ENCODE measurements around the gene TENT5C. TPM values are rescaled to one million over a fixed set of nuclear protein-coding genes. Genes with fewer than 3 reads are reported as not detected.

Gene TENT5C
- total and polyA plus RNA-seq, 10 of the 15 experiments (the other 5 are each of a cell fraction or from before 2014, with no cell fraction given), result 0.19 to 2.4 (median 0.78) TPM

DNA sequence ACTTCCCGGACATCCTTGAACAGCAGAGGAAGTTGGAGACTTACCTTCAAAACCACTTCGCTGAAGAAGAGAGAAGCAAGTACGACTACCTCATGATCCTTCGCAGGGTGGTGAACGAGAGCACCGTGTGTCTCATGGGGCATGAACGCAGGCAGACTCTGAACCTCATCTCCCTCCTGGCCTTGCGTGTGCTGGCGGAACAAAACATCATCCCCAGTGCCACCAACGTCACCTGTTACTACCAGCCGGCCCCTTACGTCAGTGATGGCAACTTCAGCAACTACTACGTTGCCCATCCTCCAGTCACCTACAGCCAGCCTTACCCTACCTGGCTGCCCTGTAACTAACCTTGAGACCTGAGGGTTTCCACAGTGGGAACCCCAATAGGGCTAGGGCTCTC is 17.9 kb downstream of the TENT5C start (continued):
- TF ChIP-seq, protein P1, sequence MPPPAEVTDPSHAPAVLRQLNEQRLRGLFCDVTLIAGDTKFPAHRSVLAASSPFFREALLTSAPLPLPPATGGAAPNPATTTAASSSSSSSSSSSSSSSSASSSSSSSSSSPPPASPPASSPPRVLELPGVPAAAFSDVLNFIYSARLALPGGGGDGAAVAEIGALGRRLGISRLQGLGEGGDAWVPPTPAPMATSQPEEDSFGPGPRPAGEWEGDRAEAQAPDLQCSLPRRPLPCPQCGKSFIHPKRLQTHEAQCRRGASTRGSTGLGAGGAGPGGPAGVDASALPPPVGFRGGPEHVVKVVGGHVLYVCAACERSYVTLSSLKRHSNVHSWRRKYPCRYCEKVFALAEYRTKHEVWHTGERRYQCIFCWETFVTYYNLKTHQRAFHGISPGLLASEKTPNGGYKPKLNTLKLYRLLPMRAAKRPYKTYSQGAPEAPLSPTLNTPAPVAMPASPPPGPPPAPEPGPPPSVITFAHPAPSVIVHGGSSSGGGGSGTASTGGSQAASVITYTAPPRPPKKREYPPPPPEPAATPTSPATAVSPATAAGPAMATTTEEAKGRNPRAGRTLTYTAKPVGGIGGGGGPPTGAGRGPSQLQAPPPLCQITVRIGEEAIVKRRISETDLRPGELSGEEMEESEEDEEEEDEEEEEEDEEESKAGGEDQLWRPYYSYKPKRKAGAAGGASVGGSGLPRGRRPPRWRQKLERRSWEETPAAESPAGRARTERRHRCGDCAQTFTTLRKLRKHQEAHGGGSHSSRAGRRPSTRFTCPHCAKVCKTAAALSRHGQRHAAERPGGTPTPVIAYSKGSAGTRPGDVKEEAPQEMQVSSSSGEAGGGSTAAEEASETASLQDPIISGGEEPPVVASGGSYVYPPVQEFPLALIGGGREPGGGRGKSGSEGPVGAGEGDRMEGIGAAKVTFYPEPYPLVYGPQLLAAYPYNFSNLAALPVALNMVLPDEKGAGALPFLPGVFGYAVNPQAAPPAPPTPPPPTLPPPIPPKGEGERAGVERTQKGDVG (CRISPR knock-in tag; IDR thresholded peaks at IDR 0.05), result no peak
- TF ChIP-seq SKIL (IDR thresholded peaks at IDR 0.05; ENCODE audit: low read depth, poor library complexity, severe bottlenecking), result no peak
- TF ChIP-seq, protein P2, sequence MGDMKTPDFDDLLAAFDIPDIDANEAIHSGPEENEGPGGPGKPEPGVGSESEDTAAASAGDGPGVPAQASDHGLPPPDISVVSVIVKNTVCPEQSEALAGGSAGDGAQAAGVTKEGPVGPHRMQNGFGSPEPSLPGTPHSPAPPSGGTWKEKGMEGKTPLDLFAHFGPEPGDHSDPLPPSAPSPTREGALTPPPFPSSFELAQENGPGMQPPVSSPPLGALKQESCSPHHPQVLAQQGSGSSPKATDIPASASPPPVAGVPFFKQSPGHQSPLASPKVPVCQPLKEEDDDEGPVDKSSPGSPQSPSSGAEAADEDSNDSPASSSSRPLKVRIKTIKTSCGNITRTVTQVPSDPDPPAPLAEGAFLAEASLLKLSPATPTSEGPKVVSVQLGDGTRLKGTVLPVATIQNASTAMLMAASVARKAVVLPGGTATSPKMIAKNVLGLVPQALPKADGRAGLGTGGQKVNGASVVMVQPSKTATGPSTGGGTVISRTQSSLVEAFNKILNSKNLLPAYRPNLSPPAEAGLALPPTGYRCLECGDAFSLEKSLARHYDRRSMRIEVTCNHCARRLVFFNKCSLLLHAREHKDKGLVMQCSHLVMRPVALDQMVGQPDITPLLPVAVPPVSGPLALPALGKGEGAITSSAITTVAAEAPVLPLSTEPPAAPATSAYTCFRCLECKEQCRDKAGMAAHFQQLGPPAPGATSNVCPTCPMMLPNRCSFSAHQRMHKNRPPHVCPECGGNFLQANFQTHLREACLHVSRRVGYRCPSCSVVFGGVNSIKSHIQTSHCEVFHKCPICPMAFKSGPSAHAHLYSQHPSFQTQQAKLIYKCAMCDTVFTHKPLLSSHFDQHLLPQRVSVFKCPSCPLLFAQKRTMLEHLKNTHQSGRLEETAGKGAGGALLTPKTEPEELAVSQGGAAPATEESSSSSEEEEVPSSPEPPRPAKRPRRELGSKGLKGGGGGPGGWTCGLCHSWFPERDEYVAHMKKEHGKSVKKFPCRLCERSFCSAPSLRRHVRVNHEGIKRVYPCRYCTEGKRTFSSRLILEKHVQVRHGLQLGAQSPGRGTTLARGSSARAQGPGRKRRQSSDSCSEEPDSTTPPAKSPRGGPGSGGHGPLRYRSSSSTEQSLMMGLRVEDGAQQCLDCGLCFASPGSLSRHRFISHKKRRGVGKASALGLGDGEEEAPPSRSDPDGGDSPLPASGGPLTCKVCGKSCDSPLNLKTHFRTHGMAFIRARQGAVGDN (IDR thresholded peaks at IDR 0.05), result no peak

Data from GM12878 (cell line).